Measurements from ENCODE around the gene MS4A14. TPM values are rescaled to one million over a fixed set of nuclear protein-coding genes. Genes with fewer than 3 reads are reported as not detected.

The MS4A14 gene
- total RNA-seq, 1 experiment from 2014 or later: not detected

GRCh38 chr11:60372767-60373166, 23.5 kb upstream of the MS4A14 start:
- Mint-ChIP-seq H3K9me3 (ENCODE audit: unreplicated experiment) (no peaks in the 10 kb centered on the region), H3K27me3 (ENCODE audit: insufficient read depth, unreplicated experiment) (peaks cover 6% of the 10 kb centered on the region), H3K36me3 (ENCODE audit: insufficient read depth, unreplicated experiment) (no peaks in the 10 kb centered on the region), H3K27ac (ENCODE audit: low read depth, unreplicated experiment) (no peak overlapping the region), H3K4me3 (ENCODE audit: unreplicated experiment) (no peak overlapping the region), H3K4me1 (ENCODE audit: insufficient read depth, unreplicated experiment) (peaks cover 17% of the 10 kb centered on the region)
- POLR2A ChIA-PET: interaction anchor here (0.6 to 0.7 kb wide), 2 partner anchors 78 to 206 kb away, joined by 3 read pairs; no protein-coding TSS in a partner anchor
- intact Hi-C loops (cut with micrococcal nuclease): no loop called here
- CTCF ChIA-PET: interaction anchor here (1.0 to 1.3 kb wide), 3 partner anchors 9 to 246 kb away, joined by 3 to 5 read pairs (median 4); no protein-coding TSS in a partner anchor
- no peak for TF ChIP-seq CTCF (IDR thresholded peaks at IDR 0.05; ENCODE audit: unreplicated experiment)
- DNase-seq (ENCODE audit: unreplicated experiment): no peak
- BruUV-seq (replicated peaks): no TSS peak

DNA sequence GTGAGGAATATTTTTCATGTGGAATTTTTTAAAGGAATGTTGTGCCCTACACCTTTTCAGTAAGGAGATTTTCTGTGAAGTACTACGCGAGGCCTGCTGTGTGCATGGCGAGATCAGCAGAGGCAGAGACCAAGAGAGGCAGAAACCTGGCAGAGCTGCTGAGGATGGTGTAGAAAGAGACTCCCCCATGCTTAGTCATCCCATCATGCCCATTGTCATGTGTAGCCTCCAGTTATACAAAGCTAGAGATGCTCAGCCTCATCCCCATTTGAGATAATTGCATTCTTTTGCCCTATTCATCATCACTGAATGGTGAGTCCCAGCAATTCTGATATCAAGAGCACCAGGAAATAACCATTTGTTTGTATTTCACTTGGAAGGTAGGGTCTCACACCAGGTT, 20.9 kb upstream of the MS4A14 start:
- Mint-ChIP-seq H3K27ac (ENCODE audit: low read depth, unreplicated experiment) (no peak overlapping the region), H3K27me3 (ENCODE audit: insufficient read depth, unreplicated experiment) (peaks cover 32% of the 10 kb centered on the region), H3K4me1 (ENCODE audit: insufficient read depth, unreplicated experiment) (peaks cover 14% of the 10 kb centered on the region), H3K4me3 (ENCODE audit: unreplicated experiment) (no peak overlapping the region), H3K9me3 (ENCODE audit: unreplicated experiment) (no peaks in the 10 kb centered on the region), H3K36me3 (ENCODE audit: insufficient read depth, unreplicated experiment) (no peaks in the 10 kb centered on the region)
- TF ChIP-seq CTCF (IDR thresholded peaks at IDR 0.05; ENCODE audit: unreplicated experiment): no peak
- no peak for DNase-seq (ENCODE audit: unreplicated experiment)
- ChIA-PET POLR2A (no interaction called here), CTCF (no interaction called here)
- no TSS peak for BruUV-seq (replicated peaks)
- intact Hi-C loops (cut with micrococcal nuclease): no loop called here

DNA sequence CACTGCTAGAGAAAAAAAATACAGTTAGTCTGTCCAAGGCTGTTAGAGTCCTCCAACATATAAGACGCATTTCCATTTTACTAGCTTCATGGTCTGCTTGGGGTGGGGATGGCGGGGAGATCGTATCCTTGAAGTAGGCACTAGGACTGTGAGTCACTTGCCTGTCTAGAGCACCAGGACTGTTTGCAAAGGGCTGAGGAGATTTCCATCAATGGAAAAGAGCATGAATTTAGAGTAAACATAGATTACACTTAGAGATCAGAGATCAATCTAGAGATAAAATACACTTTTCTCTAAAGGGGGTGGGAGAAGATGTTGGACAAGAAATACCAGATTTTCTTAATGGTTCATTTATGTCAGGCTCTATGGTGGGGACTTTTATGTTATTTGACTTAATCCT, 19.7 kb upstream of the MS4A14 start:
- CTCF ChIA-PET: no interaction called here
- DNase-seq (ENCODE audit: unreplicated experiment): no peak

GRCh38 chr11:60377401-60378136, 18.7 kb upstream of the MS4A14 start:
- Mint-ChIP-seq H3K36me3 (ENCODE audit: insufficient read depth, unreplicated experiment) (no peaks in the 10 kb centered on the region), H3K27me3 (ENCODE audit: insufficient read depth, unreplicated experiment) (peaks cover 39% of the 10 kb centered on the region), H3K27ac (ENCODE audit: low read depth, unreplicated experiment) (no peak overlapping the region), H3K4me1 (ENCODE audit: insufficient read depth, unreplicated experiment) (no peaks in the 10 kb centered on the region), H3K4me3 (ENCODE audit: unreplicated experiment) (no peak overlapping the region), H3K9me3 (ENCODE audit: unreplicated experiment) (no peaks in the 10 kb centered on the region)
- ChIA-PET CTCF (interaction anchor here (1.1 kb wide), 1 partner anchor 14 kb away, joined by 4 read pairs; no protein-coding TSS in a partner anchor), POLR2A (no interaction called here)
- no peak for TF ChIP-seq CTCF (IDR thresholded peaks at IDR 0.05; ENCODE audit: unreplicated experiment)
- no peak for DNase-seq (ENCODE audit: unreplicated experiment)
- intact Hi-C loops (cut with micrococcal nuclease): no loop called here
- no TSS peak for BruUV-seq (replicated peaks)

More for the DNA sequence above, 19.7 kb upstream of the MS4A14 start:
- no peak for TF ChIP-seq CTCF (IDR thresholded peaks at IDR 0.05; ENCODE audit: unreplicated experiment)
- Mint-ChIP-seq H3K9me3 (ENCODE audit: unreplicated experiment) (no peaks in the 10 kb centered on the region), H3K36me3 (ENCODE audit: insufficient read depth, unreplicated experiment) (no peaks in the 10 kb centered on the region), H3K27me3 (ENCODE audit: insufficient read depth, unreplicated experiment) (peaks cover 41% of the 10 kb centered on the region), H3K4me3 (ENCODE audit: unreplicated experiment) (no peak overlapping the region), H3K27ac (ENCODE audit: low read depth, unreplicated experiment) (no peak overlapping the region), H3K4me1 (ENCODE audit: insufficient read depth, unreplicated experiment) (peaks cover 2% of the 10 kb centered on the region)
- BruUV-seq (replicated peaks): no TSS peak
- POLR2A ChIA-PET: no interaction called here
- intact Hi-C loops (cut with micrococcal nuclease): no loop called here
